Effector memory CD4-positive, alpha-beta T cell (primary cell): Measurements from ENCODE around the gene SYTL3.
"Not testable (repeated sequence)": the region's sequence is repeated elsewhere in the genome, so short reads cannot be mapped to it uniquely, and the experiment has no call there.

Experiments
- DNase-seq, 3 donors: peaks; one replicate each; pipeline ENCODE4 v3.0.0-alpha.2; 2020
- H3K27ac ChIP-seq: 2 replicates; pipeline ENCODE4 v1.7.0; 2013; ENCODE audit warnings: mild to moderate bottlenecking, low read length, moderate library complexity; ENCODE audit not compliant: insufficient read depth, poor library complexity, severe bottlenecking
- H3K27me3 ChIP-seq: replicated peaks from 2 replicates; pipeline ENCODE4 v1.7.0; 2013; ENCODE audit warnings: mild to moderate bottlenecking, low read length; ENCODE audit not compliant: insufficient read depth, control insufficient read depth, poor library complexity, severe bottlenecking
- H3K36me3 ChIP-seq: 2 replicates; pipeline ENCODE4 v1.7.0; 2013; ENCODE audit warnings: mild to moderate bottlenecking, low read length, moderate library complexity; ENCODE audit not compliant: control insufficient read depth, insufficient read depth
- H3K4me1 ChIP-seq: 2 replicates; pipeline ENCODE4 v1.7.0; 2013; ENCODE audit warnings: low read length, mild to moderate bottlenecking; ENCODE audit not compliant: control insufficient read depth, insufficient read depth, poor library complexity, severe bottlenecking
- H3K4me3 ChIP-seq: 2 replicates; pipeline ENCODE4 v1.7.0; 2013; ENCODE audit warnings: low read length, low read depth, mild to moderate bottlenecking; ENCODE audit not compliant: insufficient read depth, poor library complexity, severe bottlenecking
- H3K9me3 ChIP-seq: 2 replicates; pipeline ENCODE4 v1.7.0; 2013; ENCODE audit warnings: mild to moderate bottlenecking, low read length, moderate library complexity; ENCODE audit not compliant: control insufficient read depth

The SYTL3 gene

GRCh38 chr6:158662954-158663624, 13.2 kb downstream of the SYTL3 start:
- Histone ChIP-seq H3K4me1 (peaks cover 7% of the 10 kb centered on the region), H3K4me3 (no peak overlapping the region), H3K36me3 (peaks cover 51% of the 10 kb centered on the region), H3K27me3 (no peaks in the 10 kb centered on the region), H3K9me3 (no peaks in the 10 kb centered on the region), H3K27ac (no peak overlapping the region)
- no peak for DNase-seq

GRCh38 chr6:158663625-158664165, 13.8 kb downstream of the SYTL3 start:
- Histone ChIP-seq H3K9me3 (no peaks in the 10 kb centered on the region), H3K27me3 (no peaks in the 10 kb centered on the region), H3K4me1 (peaks cover 7% of the 10 kb centered on the region), H3K36me3 (peaks cover 55% of the 10 kb centered on the region), H3K27ac (no peak overlapping the region), H3K4me3 (no peak overlapping the region)
- no peak for DNase-seq

GRCh38 chr6:158665332-158665731, 15.5 kb downstream of the SYTL3 start:
- H3K27ac ChIP-seq, result no peak overlapping the region

GRCh38 chr6:158666628-158667359, 16.9 kb downstream of the SYTL3 start:
- Histone ChIP-seq H3K9me3 (no peaks in the 10 kb centered on the region), H3K27me3 (no peaks in the 10 kb centered on the region), H3K4me3 (no peak overlapping the region), H3K36me3 (peaks cover 54% of the 10 kb centered on the region), H3K27ac (no peak overlapping the region), H3K4me1 (no peaks in the 10 kb centered on the region)
- DNase-seq, result no peak

More at GRCh38 chr6:158665332-158665731, 15.5 kb downstream of the SYTL3 start:
- H3K4me3 ChIP-seq, result no peak overlapping the region
- H3K9me3 ChIP-seq, result no peaks in the 10 kb centered on the region
- H3K4me1 ChIP-seq, result peaks cover 4% of the 10 kb centered on the region
- DNase-seq, result no peak
- no peaks in the 10 kb centered on the region for H3K27me3 ChIP-seq
- H3K36me3 ChIP-seq, result peaks cover 57% of the 10 kb centered on the region

- H3K27me3 ChIP-seq, result no peaks in the 10 kb centered on the region
- DNase-seq, result no peak
- H3K9me3 ChIP-seq, result no peaks in the 10 kb centered on the region
- no peaks in the 10 kb centered on the region for H3K4me1 ChIP-seq
- H3K36me3 ChIP-seq, result peaks cover 54% of the 10 kb centered on the region
- no peak overlapping the region for H3K27ac ChIP-seq
- no peak overlapping the region for H3K4me3 ChIP-seq
Measured at GRCh38 chr6:158667360-158667981, 17.6 kb downstream of the SYTL3 start.

GRCh38 chr6:158668707-158669103, 18.9 kb downstream of the SYTL3 start:
- peaks cover 44% of the 10 kb centered on the region for H3K36me3 ChIP-seq
- no peak overlapping the region for H3K27ac ChIP-seq
- H3K9me3 ChIP-seq, result no peaks in the 10 kb centered on the region
- H3K4me3 ChIP-seq, result no peak overlapping the region
- no peak for DNase-seq
- H3K4me1 ChIP-seq, result no peaks in the 10 kb centered on the region
- H3K27me3 ChIP-seq, result no peaks in the 10 kb centered on the region

GRCh38 chr6:158669145-158670035, 19.5 kb downstream of the SYTL3 start:
- peaks cover 43% of the 10 kb centered on the region for H3K36me3 ChIP-seq
- no peaks in the 10 kb centered on the region for H3K27me3 ChIP-seq
- H3K4me1 ChIP-seq, result no peaks in the 10 kb centered on the region
- H3K27ac ChIP-seq, result no peak overlapping the region
- DNase-seq, result no peak
- no peak overlapping the region for H3K4me3 ChIP-seq
- H3K9me3 ChIP-seq, result no peaks in the 10 kb centered on the region

GRCh38 chr6:158672119-158672518, 22.3 kb downstream of the SYTL3 start:
- H3K27ac ChIP-seq, H3K4me3 ChIP-seq, DNase-seq, H3K4me1 ChIP-seq, H3K27me3 ChIP-seq, H3K9me3 ChIP-seq: not testable (repeated sequence)
- peaks cover 17% of the 10 kb centered on the region for H3K36me3 ChIP-seq

GRCh38 chr6:158672726-158673125, 22.9 kb downstream of the SYTL3 start:
- H3K27me3 ChIP-seq, result no peaks in the 10 kb centered on the region
- H3K36me3 ChIP-seq, result peaks cover 11% of the 10 kb centered on the region
- H3K4me3 ChIP-seq, result no peak overlapping the region
- no peak for DNase-seq
- H3K9me3 ChIP-seq, result no peaks in the 10 kb centered on the region
- H3K27ac ChIP-seq, result no peak overlapping the region
- H3K4me1 ChIP-seq, result no peaks in the 10 kb centered on the region
